DMS 273 (cell line): Measurements from ENCODE around the gene KCNA1.
"Not testable (repeated sequence)": the region's sequence is repeated elsewhere in the genome, so short reads cannot be mapped to it uniquely, and the experiment has no call there.

Experiments
- DNase-seq: peaks from one replicate; lab custom pipeline; 2025; ENCODE audit not compliant: unreplicated experiment; lab: John Stamatoyannopoulos, UW

Gene KCNA1

DNA sequence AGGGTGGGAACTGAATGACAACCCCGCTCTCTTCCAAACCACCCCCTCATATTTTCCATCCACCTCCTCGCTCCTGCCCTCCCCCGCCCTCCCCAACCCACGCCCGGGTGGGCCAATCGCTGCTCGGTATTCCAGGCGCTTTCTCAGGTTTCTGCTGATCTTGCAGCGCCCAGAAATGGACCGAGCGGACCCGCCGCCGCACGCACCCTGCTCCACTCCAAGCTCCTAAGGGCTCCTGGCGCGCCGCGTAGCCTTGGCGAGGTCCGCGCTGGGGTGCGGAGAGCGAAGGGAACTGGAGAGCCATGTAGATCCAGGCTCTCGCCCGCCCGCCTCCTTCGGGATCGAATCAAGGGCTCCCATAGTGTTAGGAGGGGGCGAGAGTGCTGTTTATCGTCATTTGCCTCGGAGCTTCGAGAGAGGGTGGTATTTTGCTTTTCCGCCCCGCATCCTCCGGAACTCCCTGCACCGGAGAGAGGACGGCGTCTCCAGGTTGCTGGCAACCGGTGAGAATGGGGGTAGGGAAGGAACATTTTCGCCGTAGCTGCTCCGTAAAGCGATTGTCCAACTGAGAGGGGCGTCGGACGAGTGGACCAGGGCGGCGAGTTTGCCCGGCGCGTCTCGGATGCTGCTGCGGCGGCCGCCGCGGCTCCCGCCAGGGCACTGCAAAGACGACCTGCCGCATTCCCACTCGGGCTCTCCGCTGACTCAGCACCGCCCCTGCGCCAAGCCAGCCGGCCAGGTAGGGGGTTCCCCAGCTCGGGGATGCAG is at the start of gene KCNA1:
TSS of gene KCNA1 (plus strand) at position 172 of the 768 bp plus-strand sequence. CDS start 1,474 bp downstream, outside the sequence.
- peak; percentile 10 for DNase-seq

DNA sequence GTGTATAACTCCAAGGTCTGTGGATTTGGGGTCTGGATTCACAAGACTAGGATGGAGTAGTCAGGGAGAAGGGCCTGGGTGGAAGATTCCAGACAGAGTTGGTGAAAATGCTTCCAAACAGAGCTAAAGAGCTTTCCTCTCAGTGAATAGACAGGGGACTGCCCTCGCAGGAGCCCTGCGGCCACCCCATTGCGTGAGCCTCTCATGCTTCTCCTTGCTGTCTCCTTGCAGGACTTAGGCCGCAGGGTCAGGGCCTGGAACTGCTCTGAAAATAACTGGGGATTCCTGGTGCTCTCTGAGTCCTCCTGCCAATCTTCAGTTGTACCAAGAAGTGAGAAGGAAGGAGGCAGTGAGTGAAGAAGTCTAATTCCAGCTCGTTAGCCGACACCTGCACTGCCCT is 49.0 kb upstream of the KCNA1 start:
- DNase-seq, result no peak

DNA sequence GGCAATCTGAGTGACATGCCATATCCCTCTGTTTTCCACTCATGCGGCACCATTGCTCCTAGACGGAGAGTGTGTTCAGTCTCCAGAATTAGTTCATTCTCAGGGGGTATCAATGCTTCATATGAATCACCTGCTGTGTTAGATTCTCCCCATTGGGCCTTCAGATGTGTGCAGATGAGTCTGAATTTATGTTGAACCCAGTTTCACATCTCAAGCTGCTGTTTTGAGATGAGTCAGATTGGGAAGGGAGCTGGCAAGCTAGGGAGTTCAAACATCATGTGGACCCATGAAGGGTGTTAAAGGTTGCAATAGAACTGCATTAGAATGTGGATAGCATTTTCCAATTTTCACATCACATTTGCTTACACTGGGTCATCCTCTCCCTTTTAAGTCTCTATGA is 46.9 kb upstream of the KCNA1 start:
- no peak for DNase-seq

DNA sequence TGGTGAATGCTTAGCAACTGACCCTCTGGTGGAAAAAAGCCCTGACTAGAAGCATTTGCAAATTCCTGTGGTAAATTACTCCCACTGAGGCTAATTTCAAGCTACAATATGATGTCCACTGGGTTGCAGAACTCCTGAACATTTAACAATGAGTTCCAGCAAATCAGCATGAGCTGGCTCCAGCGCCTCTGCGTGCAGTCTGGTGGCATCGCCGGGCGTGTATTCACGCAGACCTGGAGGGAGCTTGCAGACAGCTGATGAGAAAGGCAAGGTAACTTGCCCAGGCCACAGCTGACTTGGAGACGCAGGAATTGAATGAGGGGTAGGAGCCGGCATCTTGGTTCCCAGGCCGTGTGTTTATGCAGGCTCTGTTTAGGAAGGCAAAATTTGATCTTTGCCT is 45.1 kb upstream of the KCNA1 start:
- no peak for DNase-seq

DNA sequence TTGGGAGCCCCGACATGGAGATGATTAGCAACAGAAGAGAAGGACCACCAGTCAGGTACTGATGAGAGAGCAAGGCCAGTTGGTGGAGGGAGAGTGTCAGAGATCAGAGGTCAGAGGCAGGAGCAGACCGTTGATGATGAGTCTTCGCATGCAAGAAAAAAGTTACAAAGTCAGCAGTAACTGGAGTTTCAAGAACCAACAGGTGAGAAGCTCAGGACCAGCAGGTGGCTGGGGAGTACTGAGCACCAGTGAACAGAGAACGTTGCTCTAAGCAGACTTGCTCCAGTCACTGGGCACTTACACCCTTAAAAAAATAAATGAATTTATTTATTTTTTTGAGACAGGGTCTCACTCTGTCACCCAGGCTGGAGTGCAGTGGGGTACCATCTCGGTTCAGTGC is 44.5 kb upstream of the KCNA1 start:
- no peak for DNase-seq

DNA sequence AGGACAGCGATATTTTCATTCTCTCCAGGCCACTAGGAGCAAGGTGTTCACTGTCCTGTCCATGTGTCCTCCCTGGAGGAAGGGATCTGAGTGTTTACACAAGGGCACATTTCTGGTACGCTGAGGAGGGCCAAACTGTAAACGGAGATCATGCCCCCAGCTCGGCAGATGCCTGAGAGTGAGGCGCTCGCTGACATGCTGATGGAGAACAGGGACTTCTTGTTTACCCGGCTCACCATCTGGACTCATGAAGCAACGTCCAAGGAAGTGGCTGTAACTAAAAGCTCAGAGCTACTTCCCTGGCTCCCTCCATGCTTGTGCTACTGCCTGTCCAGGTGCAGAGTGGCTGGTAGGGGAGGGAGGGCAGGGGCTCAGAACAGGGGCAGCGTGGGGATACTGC is 43.4 kb upstream of the KCNA1 start:
- DNase-seq, result peak; percentile 32

DNA sequence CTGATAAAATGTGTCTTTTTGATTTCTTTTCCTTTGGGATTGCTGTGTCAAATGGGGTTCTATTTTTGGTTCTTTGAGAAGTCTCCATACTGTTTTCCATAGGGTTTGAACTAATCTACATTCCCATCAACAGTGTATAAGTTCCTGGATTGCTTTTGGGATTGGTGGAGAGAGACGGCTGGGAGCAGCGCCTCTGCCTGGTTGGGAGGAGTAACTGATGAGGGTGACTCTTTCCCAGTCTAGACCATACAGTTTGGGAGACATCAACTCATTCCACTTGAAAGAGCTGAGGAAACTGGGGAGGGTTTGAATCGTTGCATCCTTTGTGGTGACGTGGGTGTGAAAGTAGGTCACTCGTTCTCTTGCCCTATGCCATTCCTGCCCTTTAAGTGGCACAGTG is 42.3 kb upstream of the KCNA1 start:
- DNase-seq, result no peak

DNA sequence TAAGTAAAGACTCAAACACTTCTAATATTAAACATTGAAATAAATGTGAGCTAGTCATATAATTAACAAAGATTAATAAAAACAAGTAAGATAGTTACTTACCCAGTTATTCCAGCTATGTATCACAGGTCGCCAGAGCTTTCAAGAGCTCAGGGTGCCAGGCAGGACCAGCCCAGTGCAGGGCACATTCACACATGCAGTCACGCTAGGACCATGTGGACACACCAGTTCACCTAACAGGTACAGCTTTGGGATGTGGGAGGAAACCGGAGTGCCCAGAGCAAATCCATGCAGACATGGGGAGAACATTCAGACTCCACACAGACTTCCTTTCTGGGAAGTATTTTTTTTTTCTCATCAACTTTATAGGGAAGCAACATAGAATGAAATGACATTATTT is 39.3 kb upstream of the KCNA1 start:
- DNase-seq, result no peak

DNA sequence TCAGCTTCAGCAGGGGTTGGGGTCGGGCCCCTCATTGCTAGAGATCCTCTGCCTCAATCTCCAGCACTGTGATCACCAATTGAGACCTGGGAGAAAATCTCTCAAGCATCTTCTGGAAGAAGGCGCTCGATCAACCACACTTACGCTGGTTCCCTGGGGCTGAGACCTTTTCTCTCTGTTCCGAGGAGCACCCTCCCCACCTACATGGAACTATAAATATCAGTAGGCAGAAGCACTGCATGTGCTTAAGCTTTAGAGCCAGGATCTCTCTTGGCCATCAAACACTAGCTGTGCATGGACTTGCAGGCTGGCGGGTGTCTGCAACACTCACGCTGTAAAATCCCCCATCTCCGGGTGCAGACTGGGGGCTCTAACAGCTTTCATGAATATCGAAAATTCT is 38.2 kb upstream of the KCNA1 start:
- no peak for DNase-seq

DNA sequence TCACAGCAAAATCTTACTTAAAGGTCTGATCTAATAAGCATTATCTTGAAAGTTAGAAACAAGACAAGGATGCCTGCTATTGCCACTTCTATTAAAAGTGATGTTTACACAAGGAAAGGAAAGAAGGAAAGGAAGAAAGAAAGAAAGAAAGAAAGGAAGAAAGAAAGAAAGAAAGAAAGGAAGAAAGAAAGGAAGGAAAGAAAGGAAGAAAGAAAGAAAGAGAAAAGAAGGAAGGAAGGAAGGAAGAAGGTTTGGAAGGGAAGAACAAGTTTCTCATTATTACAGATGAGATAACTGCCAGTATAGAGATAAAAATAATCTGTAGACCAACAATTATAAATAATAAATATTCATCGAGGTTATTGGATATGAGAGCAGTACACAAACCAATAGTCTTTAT is 35.8 kb upstream of the KCNA1 start:
- no peak for DNase-seq

DNA sequence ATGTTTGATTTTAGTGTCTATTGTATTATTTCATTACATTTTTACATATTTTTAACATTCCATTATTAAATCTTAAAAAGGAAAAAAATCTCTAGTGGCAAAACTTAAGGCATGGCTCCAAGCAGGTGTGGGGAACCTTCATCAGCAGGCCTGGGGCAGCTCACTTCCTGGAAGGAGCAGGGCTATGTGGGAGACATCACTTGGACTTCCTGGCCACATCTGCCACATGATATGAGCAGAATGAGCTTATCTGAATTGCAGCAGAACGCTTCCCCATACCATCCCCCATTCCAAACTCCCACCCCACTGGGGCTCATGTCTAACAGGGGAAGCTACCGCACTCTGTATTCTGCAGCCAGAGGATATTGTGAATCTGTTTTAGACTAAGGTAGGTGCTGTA is 35.0 kb upstream of the KCNA1 start:
- no peak for DNase-seq

DNA sequence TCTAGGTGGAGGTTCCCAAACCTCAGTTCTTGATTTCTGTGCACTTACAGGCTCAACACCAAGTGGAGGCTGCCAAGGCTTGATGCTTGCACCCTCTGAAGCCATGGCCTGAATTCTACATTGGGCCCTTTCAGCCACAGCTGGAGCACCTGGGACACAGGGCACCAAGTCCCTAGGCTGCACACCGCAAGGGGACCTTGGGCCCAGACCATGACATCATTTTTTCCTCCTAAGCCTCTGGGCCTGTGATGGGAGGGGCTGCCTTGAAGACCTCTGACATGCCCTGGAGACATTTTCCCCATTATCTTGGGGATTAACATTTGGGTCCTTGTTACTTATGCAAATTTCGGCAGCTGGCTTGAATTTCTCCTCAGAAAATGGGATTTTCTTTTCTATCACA is 30.2 kb upstream of the KCNA1 start:
- not testable (repeated sequence) for DNase-seq

DNA sequence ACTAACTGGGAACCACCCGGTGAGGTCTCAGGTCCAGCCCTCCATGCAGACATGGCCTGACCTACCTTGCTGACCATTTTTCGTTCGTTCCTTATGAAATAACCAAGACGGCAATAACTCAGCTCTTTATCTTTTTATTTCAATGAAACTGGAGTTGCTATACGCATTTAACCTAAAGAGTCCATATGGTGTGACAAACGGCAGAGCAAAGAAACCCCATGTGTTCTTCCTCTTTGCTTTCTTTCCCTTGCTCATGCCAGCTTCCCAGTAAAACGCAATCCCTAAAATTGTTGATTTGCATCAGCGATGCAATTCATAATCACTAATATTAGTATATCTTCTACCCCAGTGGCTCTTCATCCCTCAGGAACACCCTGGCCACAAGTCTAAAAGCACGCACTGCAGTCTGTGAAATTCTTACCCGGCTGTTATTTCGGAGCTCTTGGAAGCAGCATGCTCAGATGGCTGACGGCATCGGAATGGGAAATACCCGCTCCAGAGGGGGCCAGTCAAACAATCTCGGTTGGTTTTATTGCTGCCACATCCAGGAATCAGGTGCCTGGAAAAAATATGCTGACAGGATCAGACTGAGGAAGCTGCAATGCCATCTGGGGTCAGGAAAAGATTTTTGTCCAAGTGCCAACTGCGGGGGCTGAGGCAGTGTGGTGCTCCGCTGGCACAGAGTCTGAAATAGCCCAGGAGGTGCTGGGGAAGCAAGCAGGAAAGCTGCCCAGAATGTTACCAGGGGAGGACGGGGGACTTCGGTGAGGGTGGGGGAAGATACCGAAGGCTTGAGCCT is 28.2 kb upstream of the KCNA1 start:
- peak; percentile 63 for DNase-seq

DNA sequence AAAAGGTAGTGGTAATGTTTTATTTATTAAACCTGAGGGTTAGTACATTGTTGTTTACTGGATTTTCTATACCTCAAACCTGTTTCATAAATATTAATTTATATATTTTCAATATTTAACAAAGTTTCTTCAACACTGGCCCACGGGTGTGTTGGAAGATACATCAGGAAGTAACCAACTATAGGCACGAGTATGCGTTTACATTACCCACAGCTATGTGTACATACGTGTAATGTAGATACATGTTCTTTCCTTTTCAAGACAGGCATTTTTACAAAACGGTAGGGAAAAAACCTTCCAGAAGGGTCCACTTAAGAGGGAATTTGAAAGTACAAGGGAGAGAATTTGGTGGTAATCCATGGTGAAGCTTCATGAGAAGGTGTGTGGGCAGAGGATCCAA is 17.8 kb upstream of the KCNA1 start:
- no peak for DNase-seq

DNA sequence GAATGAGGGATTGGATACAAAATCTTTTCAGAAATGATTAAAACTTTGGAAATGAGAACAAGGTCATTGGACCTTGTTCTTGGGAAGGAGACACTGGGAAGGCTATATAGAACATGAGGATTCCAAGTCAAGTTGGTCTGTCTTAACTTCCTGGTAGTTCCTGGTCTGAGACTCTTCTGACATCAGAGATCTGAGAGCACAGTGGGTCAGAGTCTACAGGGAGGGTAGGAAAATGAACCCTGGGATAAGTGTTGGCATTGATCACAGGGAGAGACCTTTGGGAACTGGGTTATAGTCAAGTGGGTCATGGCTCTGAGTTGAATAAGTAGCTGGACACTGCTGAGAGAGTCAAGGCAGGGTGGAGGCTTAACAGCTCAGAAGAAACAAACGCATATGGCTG is 17.3 kb upstream of the KCNA1 start:
- no peak for DNase-seq

DNA sequence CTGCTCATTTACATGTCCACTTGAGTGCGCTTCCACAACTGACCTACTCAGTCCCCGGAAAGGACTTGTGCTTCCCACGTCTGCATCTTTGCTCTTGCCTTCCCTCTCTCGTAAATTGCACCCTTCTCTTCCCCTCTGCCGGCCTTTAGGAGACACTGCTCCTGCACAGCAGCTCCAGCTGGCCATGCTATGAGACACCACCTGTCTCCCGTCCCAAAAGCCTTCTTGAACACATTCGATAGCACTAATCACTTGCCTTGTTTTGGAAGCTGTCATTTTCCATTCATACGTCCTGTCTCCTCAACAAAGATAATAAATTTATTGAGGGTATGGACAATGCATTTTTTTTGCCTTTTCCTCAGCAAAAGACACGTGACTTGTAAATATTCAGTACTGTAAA is 15.7 kb upstream of the KCNA1 start:
- DNase-seq, result peak; percentile 1

DNA sequence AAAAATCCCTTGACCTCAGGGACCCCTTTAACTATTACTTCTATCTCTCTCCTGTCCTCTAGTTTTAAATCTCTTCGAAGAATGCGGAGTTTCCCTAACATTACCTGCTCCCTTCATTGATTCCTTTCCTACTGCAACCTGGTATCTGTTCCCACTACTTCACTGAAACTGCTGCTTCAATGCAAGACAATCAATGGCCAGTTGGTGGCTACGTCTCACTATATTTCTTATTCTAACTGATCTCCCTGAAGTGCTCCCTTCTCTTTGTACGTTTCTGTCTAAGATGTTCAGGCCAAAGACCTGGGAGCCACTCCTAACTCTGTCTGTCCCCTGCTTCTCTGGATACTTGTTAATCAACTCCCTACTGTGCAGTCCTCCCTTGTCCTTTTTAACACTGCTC is 10.3 kb upstream of the KCNA1 start:
- DNase-seq, result no peak

DNA sequence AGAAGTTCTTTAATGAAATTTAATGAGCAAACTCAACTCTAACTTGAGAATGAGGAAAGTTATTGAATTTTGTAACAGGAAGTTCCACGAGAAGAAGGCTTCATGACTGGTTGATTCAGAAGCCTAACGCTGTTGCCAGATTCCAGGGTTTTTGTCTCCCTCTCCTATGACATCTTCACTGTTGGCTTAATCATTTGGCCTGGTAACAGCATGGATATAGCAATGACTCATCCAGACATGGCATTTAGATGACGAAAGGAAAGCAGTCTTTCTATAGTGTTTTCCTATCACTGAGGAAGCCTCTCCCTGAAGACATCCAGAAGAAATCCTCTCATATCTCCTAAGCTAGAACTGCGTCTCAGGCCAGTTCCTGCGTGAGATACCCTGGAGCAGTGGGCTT is 9.4 kb upstream of the KCNA1 start:
- DNase-seq, result no peak

DNA sequence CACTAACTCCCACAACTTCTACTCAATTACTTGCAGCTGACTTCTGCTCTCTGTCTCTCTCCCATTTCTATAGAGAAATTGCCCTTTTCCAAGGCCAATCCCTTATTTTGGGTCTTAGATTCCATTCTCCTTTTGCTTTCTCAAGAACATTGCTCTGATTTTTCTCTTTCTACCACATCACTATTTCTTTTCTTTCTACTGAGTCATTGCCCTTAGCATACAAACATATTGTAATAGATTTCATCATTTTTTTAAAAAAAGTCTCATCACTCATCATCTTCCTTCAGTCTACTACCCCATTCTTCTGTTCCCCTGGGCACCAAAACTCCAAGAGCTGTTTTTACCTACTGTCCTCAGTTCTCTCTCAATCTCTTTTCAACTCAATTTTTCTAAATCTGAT is 4.4 kb upstream of the KCNA1 start:
- DNase-seq, result no peak

DNA sequence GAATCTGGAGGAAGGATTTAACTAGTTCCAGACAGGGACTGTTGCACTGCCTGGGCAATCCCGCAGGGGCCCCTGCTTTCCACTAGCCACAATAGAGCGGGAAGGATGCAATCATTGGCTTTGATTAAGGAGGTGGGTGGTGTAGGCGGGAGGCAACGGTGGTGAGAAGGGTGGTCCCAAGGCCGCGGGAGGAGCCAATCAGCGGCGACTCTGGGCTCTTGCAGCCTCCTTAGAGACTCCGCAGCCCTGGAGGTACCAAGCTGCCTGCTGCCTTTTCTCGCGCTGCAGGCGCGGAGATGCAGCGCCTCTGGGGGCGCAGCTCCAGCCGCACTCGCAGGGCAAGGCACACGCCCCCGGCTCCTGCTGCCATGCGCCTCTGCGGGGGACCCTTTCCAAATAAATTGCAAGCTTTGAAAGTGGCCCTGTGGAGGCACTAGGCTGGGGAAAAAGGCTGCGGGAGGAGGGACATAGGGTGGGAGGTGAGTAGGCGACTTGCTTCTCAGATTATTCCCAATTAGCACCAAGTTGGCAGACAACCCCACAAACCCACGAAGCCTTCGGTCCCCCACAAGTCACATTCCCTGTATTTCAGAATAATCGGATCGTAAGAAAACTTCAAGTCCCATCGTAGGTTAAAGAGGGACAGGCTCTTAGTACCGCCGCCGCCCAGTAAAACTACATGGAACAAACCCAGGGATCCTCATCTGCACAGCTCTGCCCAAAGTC is 858 bp upstream of the KCNA1 start:
- peak; percentile 32 for DNase-seq

DNA sequence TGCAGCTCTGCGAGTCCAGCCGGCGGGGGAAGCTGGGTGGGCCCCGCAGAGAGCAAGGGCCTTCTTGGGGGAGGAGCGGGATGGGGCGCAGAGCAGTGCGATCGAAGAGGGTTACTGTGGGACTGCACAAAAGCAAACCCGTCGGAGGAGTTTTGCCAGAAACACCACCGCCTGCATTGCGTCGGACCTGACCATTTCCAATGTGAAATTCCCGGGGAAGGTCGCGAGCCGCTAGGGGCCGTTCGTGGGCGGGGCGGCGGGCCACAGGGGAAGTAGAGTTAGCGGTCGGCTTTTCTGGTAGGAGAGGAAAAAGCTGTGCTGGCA is 333 bp upstream of the KCNA1 start:
- no peak for DNase-seq
